Neuronal stem cell (in vitro differentiated cells): Measurements from ENCODE around the gene FAM72C.
"Not testable (repeated sequence)": the region's sequence is repeated elsewhere in the genome, so short reads cannot be mapped to it uniquely, and the experiment has no call there.

Source experiments
- DNase-seq: peaks from one replicate; pipeline ENCODE4 v3.0.0-alpha.2; 2013; ENCODE audit warnings: low spot score
- H2AFZ ChIP-seq: one replicate; pipeline ENCODE4 v1.6.1; 2013; ENCODE audit warnings: mild to moderate bottlenecking, low read length, inconsistent platforms
- H2AK5ac ChIP-seq: 2 replicates; pipeline ENCODE4 v1.6.1; 2013; ENCODE audit warnings: low read depth, mild to moderate bottlenecking, inconsistent platforms, low read length, moderate library complexity, mixed read lengths
- H2BK120ac ChIP-seq: 2 replicates; pipeline ENCODE4 v1.6.1; 2013; ENCODE audit warnings: low read depth, mild to moderate bottlenecking, inconsistent platforms, low read length, moderate library complexity, mixed read lengths
- H2BK12ac ChIP-seq: one replicate; pipeline ENCODE4 v1.6.1; 2013; ENCODE audit warnings: low read length, inconsistent platforms
- H2BK15ac ChIP-seq: 2 replicates; pipeline ENCODE4 v1.6.1; 2013; ENCODE audit warnings: mild to moderate bottlenecking, low read length, inconsistent platforms, mixed read lengths
- H2BK5ac ChIP-seq: one replicate; pipeline ENCODE4 v1.6.1; 2013; ENCODE audit warnings: inconsistent platforms, mild to moderate bottlenecking, low read length, moderate library complexity
- H3K14ac ChIP-seq: one replicate; pipeline ENCODE4 v1.6.1; 2013; ENCODE audit warnings: low read length, inconsistent platforms
- H3K18ac ChIP-seq: 2 replicates; pipeline ENCODE4 v1.6.1; 2013; ENCODE audit warnings: low read length, inconsistent platforms
- H3K23ac ChIP-seq: 2 replicates; pipeline ENCODE4 v1.6.1; 2013; ENCODE audit warnings: low read depth, mild to moderate bottlenecking, mixed read lengths, low read length, inconsistent platforms; ENCODE audit not compliant: poor library complexity
- H3K27ac ChIP-seq: replicated peaks from 3 replicates; pipeline ENCODE4 v1.5.1; 2013; ENCODE audit warnings: low read length, inconsistent platforms
- H3K27me3 ChIP-seq, 3 experiments: 2 replicates each; pipeline ENCODE4 v1.6.1; 2013; ENCODE audit warnings: low read length in 3 of 3, mild to moderate bottlenecking in 2 of 3, inconsistent platforms in 1 of 3, low read depth in 1 of 3, mixed read lengths in 1 of 3, moderate library complexity in 1 of 3; ENCODE audit not compliant: control insufficient read depth in 3 of 3, insufficient read depth in 3 of 3
- H3K36me3 ChIP-seq, 2 donors: replicated peaks in 1 of 2; 2 replicates each; pipeline ENCODE4 v1.6.1; 2013; ENCODE audit warnings: low read length in 2 of 2; ENCODE audit not compliant: control insufficient read depth in 2 of 2, insufficient read depth in 2 of 2
- H3K4ac ChIP-seq: 2 replicates; pipeline ENCODE4 v1.6.1; 2013; ENCODE audit warnings: inconsistent platforms, mild to moderate bottlenecking, low read length, moderate library complexity
- H3K4me1 ChIP-seq, 2 donors: 1 replicate in 1 of 2; 2 replicates in 1 of 2; pipeline ENCODE4 v1.6.1; 2013; ENCODE audit warnings: low read length in 2 of 2, low read depth in 1 of 2; ENCODE audit not compliant: control insufficient read depth in 2 of 2, insufficient read depth in 1 of 2
- H3K4me2 ChIP-seq: one replicate; pipeline ENCODE4 v1.6.1; 2013; ENCODE audit warnings: mild to moderate bottlenecking, low read length, inconsistent platforms; ENCODE audit not compliant: insufficient read depth, poor library complexity, severe bottlenecking
- H3K4me3 ChIP-seq, 2 donors: 2 replicates each; pipeline ENCODE4 v1.5.1; 2013; ENCODE audit warnings: low read length in 2 of 2, mild to moderate bottlenecking in 2 of 2, inconsistent platforms in 1 of 2, moderate library complexity in 1 of 2
- H3K79me1 ChIP-seq: one replicate; pipeline ENCODE4 v1.6.1; 2013; ENCODE audit warnings: low read depth, mild to moderate bottlenecking, inconsistent platforms, low read length, moderate library complexity
- H3K9ac ChIP-seq: one replicate; pipeline ENCODE4 v1.6.1; 2013; ENCODE audit warnings: mild to moderate bottlenecking, low read depth, low read length, inconsistent platforms; ENCODE audit not compliant: poor library complexity
- H3K9me3 ChIP-seq, 2 donors: replicated peaks in 1 of 2; 2 replicates each; pipeline versions ENCODE3 to v1.6.1; 2013; ENCODE audit warnings: low read length in 2 of 2, mild to moderate bottlenecking in 2 of 2, inconsistent platforms in 1 of 2, low read depth in 1 of 2, mixed read lengths in 1 of 2, moderate library complexity in 1 of 2; ENCODE audit not compliant: control insufficient read depth in 2 of 2, insufficient read depth in 1 of 2
- H4K8ac ChIP-seq: one replicate; pipeline ENCODE4 v1.6.1; 2013; ENCODE audit warnings: low read depth, mild to moderate bottlenecking, inconsistent platforms, low read length, moderate library complexity
- H4K91ac ChIP-seq: one replicate; pipeline ENCODE4 v1.6.1; 2013; ENCODE audit warnings: low read length, low read depth, mild to moderate bottlenecking, inconsistent platforms; ENCODE audit not compliant: poor library complexity
- WGBS, 2 donors: extraction: QIAGEN DNeasy Blood & Tissue Kit; methylation state at CpG; one replicate each; pipeline ENCODE4 v1.1.7; 2013; ENCODE audit warnings: missing lambda C conversion rate in 2 of 2, mixed read lengths in 1 of 2; ENCODE audit not compliant: insufficient read length in 2 of 2, insufficient replicate concordance in 1 of 2; ENCODE audit errors: extremely low coverage in 2 of 2; 5-methylcytosine and 5-hydroxymethylcytosine counted together

FAM72C gene

GRCh38 chr1:144009410-144009809 is 37.6 kb upstream of the FAM72C start:
- not testable (repeated sequence) for H3K36me3 ChIP-seq, H2BK5ac ChIP-seq, H3K4me2 ChIP-seq, DNase-seq, H4K8ac ChIP-seq, H3K27ac ChIP-seq, H3K23ac ChIP-seq, H3K79me1 ChIP-seq, H4K91ac ChIP-seq, H3K18ac ChIP-seq, H3K27me3 ChIP-seq, H2BK12ac ChIP-seq, H2BK15ac ChIP-seq, H3K14ac ChIP-seq, H2AFZ ChIP-seq, H3K4me1 ChIP-seq, H3K4me3 ChIP-seq, H2BK120ac ChIP-seq, H3K4ac ChIP-seq, H3K9me3 ChIP-seq, H3K9ac ChIP-seq, H2AK5ac ChIP-seq
- WGBS, 2 donors, result no CpG with 5 or more reads among the region's 3 CpGs

- not testable (repeated sequence) for H3K23ac ChIP-seq, H3K9ac ChIP-seq, H2AK5ac ChIP-seq, H3K4ac ChIP-seq, H3K4me3 ChIP-seq, H2BK12ac ChIP-seq, H4K8ac ChIP-seq, H3K9me3 ChIP-seq, H3K4me2 ChIP-seq, H3K27ac ChIP-seq, H2AFZ ChIP-seq, H3K36me3 ChIP-seq, H2BK5ac ChIP-seq, DNase-seq, H4K91ac ChIP-seq, H2BK120ac ChIP-seq, H3K14ac ChIP-seq, H2BK15ac ChIP-seq, H3K79me1 ChIP-seq, H3K4me1 ChIP-seq, H3K27me3 ChIP-seq, H3K18ac ChIP-seq
- no CpG with 5 or more reads among the region's 1 CpG for WGBS, 2 donors
Measured at GRCh38 chr1:144004259-144004658, 32.5 kb upstream of the FAM72C start.

GRCh38 chr1:144003306-144004029 is 31.7 kb upstream of the FAM72C start:
- not testable (repeated sequence) for H3K79me1 ChIP-seq, DNase-seq, H4K91ac ChIP-seq, H3K4me3 ChIP-seq, H2AK5ac ChIP-seq, H3K18ac ChIP-seq, H3K27ac ChIP-seq, H2BK120ac ChIP-seq, H3K27me3 ChIP-seq, H2AFZ ChIP-seq, H3K4ac ChIP-seq, H3K9ac ChIP-seq, H3K23ac ChIP-seq, H2BK15ac ChIP-seq, H2BK5ac ChIP-seq, H2BK12ac ChIP-seq, H4K8ac ChIP-seq, H3K14ac ChIP-seq, H3K36me3 ChIP-seq, H3K9me3 ChIP-seq, H3K4me1 ChIP-seq, H3K4me2 ChIP-seq
- WGBS, 2 donors, result no CpG with 5 or more reads among the region's 2 CpGs

GRCh38 chr1:144002141-144002881 is 30.5 kb upstream of the FAM72C start:
- not testable (repeated sequence) for H2AK5ac ChIP-seq, H2BK120ac ChIP-seq, H3K36me3 ChIP-seq, H3K9ac ChIP-seq, H2BK5ac ChIP-seq, H3K14ac ChIP-seq, H2BK12ac ChIP-seq, H3K27me3 ChIP-seq, H4K8ac ChIP-seq, H3K4me3 ChIP-seq, H3K18ac ChIP-seq, H3K23ac ChIP-seq, H3K9me3 ChIP-seq, DNase-seq, H3K79me1 ChIP-seq, H3K27ac ChIP-seq, H3K4ac ChIP-seq, H3K4me1 ChIP-seq, H3K4me2 ChIP-seq, H2BK15ac ChIP-seq, H2AFZ ChIP-seq, H4K91ac ChIP-seq
- no CpG with 5 or more reads among the region's 7 CpGs for WGBS, 2 donors
